ACHN (cell line): ENCODE measurements around the gene PIK3CA.
A peak's percentile ranks its signal among the peaks of the same experiment; 100 is the strongest.
"Not testable (repeated sequence)": the region's sequence is repeated elsewhere in the genome, so short reads cannot be mapped to it uniquely, and the experiment has no call there.

Experiments
- DNase-seq: peaks from one replicate; pipeline ENCODE4 v3.0.0-alpha.2; 2015
- in situ Hi-C: cut with HindIII; loops from 2 replicates; pipeline ENCODE4 v1.10.0; 2017; ENCODE audit warnings: low sequenced_read_pairs, low pct_ligation_motif_present, low pct_unique_long_range_greater_than_20kb

Gene PIK3CA

DNA sequence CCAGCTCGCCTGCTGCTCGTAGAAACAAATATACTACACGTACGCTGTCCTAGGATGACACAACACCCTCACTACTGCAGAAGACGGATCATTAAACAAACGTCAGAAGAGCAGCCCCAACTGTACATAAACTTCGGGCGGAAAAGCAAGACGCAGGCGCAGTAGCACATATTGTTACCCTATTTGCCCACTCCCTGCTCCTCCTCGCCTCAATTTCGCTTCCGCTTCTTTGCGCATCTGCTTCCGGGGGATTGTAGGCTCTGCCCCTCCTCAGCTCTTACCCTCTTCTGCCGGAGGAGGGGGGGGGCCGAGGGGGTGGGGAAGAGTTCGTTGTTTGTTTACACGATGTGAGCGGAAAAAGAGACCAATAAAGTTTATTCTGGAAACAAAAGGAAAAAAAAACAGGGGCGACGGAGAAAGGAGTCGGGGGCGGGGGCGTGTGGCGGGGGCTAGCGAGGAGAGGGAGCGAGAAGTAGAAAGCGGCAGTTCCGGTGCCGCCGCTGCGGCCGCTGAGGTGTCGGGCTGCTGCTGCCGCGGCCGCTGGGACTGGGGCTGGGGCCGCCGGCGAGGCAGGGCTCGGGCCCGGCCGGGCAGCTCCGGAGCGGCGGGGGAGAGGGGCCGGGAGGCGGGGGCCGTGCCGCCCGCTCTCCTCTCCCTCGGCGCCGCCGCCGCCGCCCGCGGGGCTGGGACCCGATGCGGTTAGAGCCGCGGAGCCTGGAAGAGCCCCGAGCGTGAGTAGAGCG is at the start of gene PIK3CA:
Gene PIK3CA (plus strand): TSS at position 485 of the 743 bp plus-strand sequence. CDS start 50,469 bp downstream, outside the sequence.
- peak; percentile 97 for DNase-seq
- in situ Hi-C loops, result no loop called here

DNA sequence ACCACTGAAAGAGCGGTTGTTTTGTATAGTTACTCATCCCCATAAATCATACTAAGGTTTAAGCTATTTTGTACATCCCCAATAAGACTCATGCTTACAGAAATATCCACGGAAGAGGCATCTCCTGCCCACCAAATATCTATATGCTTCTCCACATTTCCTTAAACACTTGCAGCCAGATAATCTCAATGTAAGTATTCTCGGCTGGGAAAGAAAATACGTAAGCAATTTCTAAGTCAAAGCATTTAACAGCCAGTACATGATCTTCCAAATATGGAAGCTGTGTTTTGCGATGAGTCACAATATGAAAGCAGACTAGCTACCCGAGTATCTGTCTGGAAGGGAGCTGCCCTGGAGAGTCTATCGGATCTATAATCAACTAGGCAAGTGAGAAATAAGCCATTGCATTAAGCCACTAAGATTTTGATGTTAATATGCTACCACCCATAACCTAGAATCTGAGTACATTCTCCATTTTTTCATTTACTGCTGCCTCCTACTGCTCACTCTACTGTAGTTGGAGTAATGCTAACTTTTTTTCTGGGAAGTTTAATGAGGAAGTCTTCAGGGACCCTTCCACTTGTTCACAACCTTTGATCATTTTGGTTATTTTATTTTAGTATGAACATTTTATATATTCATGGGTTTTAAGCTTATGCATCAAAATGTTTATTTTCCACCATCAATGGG is 49.6 kb upstream of the PIK3CA start:
- DNase-seq, result no peak
- in situ Hi-C loops, result no loop called here

DNA sequence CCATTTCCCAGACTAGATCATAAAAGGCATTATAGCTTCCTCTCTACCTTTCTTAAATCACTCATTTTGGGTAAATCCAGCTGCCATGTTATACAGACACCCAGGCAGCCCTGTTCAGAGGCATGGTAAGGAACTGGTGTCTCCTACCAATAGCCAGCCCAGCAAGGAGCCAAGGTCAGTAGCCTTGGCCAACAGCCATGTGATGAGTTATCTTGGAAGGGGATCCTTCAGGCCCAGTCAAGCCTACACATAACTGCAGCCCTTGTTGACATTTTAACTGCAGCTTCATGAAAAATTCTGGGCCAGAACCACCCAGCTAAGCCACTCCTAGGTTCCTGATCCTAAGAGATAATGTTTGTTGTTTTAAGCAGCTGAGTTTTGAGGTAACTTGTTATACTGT is 47.5 kb upstream of the PIK3CA start:
- peak; percentile 47 for DNase-seq
- in situ Hi-C loops, result no loop called here

DNA sequence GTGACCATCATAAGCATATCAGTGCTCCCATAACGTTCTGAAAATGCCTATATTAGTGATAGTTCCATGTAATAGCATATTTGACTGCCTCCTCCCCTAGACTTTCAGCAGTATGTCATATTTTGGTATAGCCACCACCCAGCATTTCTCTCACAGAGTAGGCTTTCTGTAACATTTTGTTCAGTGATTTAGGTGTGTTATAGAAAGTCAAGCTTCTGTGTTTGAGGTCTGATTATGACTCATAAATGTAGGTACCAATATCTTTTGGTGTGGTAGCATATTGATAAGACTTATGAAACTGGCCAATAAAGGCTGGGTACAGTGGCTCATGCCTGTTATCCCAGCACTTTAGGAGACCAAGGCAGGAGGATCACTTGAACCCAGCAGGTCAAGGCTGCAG is 42.3 kb upstream of the PIK3CA start:
- in situ Hi-C loops, result no loop called here
- no peak for DNase-seq

DNA sequence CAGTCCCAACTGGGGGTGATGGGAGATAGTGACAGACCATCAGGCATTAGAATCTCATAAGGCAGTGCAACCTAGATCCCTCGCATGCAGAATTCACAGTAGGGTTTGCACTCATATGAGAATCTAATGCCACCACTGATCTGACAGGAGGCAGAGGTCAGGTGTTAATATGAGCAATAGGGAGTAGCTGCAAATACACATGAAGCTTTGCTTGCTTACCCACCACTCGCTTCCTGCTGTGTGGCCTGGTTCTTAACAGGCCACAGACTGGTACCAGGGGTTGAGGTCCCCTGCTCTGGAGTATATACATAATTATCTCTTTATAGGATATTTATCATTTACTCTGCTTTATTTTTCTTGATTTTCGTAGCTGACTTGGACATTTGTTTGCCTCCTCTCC is 40.5 kb upstream of the PIK3CA start:
- in situ Hi-C loops, result no loop called here
- no peak for DNase-seq

DNA sequence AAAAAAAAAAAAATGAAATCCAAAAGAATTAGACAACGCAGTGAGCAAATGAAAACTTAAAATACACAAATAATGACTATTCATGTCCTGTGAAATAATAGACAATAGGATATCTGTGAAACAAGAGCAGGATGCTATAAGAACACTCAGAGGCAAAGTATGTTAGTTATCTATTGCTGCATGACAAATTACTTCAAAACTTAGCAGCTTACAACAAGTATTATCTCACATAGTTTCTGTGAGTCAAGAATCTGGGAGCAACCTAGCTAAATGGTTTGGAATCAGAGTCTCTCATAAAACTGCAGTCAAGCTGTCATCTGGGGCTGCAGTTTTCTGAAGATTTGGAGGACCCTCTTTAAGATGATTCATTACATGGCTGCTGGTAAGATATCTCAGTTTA is 40.1 kb upstream of the PIK3CA start:
- no peak for DNase-seq
- in situ Hi-C loops, result no loop called here

DNA sequence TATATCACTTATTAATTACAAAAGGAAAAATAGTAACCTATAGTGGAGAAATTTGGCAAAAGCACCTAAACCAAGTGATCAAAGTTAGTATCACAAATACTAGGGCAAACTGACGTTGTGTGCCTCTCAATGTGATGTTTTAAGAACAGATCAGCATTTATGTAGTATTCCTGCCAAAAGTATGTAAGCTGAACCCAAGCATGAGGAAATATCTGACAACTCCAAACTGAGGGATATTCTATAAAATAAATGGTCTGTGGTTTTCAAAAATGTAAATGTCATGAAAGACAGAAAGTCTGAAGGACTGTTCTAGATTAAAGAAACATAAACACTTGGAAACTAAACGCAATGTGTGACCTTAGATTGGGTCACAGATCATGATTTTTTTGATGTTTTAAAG is 34.3 kb upstream of the PIK3CA start:
- in situ Hi-C loops, result no loop called here
- no peak for DNase-seq

DNA sequence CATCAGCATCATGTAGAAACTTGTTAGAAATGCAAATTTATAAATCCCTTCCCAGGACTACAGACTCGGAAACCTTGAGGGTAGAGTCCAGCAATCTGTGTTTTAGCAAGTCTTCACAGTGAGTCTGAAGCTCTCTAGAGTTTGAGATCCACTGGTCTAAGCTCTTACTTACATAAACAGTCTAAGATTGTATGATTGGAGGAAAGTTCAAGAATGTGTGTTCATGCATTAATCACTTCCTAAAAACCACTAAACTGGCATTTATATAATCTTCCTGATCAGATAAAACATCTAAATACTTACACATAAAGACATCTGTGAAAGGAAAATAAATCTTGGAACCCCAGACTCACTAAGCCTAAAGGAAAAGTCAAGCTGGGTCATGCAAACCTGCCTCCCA is 32.7 kb upstream of the PIK3CA start:
- in situ Hi-C loops, DNase-seq: not testable (repeated sequence)

DNA sequence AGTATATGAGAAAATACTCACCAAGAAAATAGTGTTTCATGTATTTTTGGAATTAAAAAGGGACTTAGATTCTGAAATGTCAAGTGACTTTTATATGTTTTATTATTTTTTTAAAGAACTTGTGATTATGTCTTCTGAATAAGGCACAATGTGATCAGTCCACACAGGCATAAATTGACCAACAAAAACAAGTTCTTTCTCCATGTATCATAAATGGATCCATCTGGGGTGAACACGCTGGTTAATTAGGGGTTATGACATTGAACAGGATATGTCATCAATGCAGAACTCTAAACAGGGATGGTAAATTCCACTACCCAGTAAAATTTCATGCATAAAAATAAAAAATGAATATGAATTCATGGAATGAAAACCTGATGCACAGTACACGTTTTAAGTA is 31.3 kb upstream of the PIK3CA start:
- in situ Hi-C loops, result no loop called here
- no peak for DNase-seq

DNA sequence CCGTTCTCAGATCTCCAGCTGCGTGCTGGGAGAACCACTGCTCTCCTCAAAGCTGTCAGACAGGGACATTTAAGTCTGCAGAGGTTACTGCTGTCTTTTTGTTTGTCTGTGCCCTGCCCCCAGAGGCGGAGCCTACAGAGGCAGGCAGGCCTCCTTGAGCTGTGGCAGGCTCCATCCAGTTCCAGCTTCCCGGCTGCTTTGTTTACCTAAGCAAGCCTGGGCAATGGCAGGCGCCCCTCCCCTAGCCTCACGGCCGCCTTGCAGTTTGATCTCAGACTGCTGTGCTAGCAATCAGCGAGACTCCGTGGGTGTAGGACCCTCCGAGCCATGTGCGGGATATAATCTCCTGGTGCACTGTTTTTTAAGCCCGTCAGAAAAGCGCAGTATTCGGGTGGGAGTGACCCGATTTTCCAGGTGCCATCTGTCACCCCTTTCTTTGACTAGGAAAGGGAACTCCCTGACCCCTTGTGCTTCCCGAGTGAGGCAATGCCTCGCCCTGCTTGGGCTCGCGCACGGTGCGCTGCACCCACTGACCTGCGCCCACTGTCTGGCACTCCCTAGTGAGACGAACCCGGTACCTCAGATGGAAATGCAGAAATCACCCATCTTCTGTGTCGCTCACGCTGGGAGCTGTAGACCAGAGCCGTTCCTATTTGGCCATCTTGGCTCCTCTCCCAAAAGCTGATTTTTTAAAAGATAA is 15.8 kb upstream of the PIK3CA start:
- in situ Hi-C loops, DNase-seq: not testable (repeated sequence)

DNA sequence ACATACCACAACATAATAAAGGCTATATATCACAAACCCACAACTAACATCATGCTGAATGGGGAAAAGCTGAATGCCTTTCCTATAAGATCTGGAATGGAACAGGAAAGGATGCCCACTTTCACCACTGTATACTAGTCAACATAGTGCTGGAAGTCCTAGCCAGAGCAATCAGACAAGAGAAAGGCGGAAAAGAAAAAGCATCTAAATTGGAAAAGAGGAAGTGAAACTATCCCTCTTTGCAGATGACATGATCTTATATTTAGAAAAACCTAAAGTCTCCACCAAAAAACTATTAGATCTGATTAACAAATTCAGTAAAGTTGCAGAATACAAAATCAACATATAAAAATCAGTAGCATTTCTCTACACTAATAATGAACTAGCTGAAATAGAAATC is 14.6 kb upstream of the PIK3CA start:
- in situ Hi-C loops, result no loop called here
- no peak for DNase-seq

DNA sequence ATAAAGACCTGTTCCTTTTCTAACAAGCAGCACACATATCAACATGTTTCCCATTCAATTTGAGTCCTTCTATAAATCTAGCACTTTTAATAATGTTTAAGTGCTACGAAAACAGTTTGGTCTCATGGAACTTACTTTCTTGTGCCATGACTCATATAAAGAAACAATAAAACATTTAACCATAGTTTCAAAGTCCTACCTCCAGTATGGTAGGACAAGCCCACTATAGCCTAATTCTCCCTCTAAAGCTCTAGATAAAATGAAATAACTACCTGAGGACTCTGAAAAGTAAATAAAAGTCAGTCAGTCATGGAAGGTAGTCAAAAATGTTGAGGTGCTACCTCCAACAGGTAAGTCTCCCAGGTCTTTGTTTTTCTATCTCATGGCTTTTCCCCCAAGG is 12.0 kb upstream of the PIK3CA start:
- in situ Hi-C loops, result no loop called here
- DNase-seq, result no peak

DNA sequence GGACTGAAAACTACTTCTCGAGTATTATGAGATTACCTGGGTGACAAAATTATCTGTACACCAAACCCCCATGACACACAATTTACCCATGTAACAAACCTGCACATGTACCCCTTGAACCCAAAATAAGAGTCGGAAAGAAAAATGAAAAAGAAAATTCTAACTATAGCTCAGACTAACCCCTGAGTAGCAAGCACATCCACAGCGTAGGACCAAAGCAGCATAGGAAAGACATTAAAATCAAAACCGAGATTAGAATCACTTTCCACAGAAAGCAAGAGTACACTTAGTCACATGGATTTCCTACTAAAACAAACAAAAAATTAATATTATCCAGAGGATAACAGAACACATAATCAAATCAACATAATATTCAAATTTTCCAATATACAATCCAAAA is 6.3 kb upstream of the PIK3CA start:
- no peak for DNase-seq
- in situ Hi-C loops, result no loop called here

DNA sequence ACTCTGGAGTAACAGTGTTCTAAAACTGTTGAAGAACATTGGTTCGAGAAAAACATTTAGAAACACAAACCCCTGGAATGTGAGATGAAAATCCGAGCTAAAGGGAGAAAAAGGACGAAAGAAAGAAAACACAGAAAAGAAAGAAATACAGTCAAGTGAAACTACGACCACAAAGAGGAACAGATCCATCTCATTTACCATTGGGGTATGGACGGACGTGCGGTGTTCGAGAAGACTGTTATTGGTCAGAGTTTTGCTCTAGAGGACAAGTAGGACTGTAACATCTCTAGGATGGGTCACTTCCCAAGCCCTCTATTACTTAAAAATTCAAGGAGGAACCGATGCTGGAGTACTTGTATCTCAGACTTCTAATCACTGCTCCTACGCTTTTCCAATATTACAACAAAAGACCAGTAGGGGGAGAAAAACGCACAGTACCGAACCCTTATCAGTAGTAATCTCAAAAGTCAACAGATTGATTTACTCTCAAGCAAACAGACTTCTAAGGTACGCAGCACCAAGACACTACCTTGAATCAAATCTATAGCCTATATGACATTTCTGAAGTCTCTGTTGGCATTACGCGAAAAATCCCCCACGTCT is 1.1 kb upstream of the PIK3CA start:
- DNase-seq, result peak; percentile 67
- in situ Hi-C loops, result no loop called here

DNA sequence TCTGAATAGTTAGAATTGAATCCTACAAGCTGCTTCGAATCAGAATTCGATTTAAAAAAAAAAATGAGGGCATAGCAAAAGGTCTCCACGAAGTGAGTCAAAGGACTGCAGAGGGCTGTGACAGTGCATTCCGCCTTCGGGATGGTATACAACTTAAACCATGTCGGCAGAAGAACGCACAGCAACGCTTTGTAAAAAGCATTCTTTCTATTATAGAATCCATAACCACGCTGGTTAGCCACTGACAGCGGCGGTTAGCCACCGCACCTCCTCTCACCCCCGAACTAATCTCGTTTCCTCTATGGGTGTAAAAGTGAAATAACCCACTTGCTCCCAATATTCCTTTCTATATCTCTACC is 664 bp upstream of the PIK3CA start:
- in situ Hi-C loops, result no loop called here
- no peak for DNase-seq

DNA sequence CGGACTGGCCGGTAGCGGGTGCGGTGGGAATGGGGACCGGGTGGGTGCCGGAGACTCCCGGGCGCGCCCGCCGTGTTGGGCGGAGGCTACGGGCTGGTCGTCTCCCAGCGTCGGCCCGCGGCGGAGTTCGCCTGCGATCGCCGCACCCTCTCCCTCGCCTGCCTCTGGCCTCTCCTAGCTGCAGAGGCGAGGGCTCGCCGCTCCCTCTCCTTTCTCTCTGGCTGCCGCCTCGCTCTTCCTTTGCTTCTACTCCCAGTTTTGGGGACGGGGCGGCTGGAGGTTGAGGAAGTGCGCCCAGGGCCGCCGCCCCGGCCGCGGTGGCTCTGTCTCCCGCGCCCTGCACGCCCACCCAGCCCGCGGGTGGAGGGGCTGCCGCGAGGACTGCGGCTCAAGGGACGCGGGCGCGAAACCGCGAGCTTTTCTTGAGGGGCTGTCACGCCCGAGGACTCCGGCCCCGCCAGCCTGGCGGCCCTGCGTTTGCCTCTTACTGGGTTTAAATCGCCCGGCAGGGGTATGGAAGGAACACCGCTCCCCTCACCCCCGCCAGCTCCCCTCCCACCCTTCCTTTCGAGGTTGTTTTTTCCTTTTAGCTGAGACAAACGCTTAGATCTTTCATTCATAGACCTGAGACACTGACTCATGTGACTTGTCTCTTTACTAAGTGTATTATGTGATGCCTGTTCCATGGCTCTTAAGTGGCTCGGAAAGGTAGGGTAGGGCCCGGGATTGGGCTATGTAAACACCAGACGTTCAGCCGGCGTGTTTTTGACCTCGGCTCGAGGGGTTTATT is 654 bp downstream of the PIK3CA start:
- DNase-seq, result peak; percentile 37
- in situ Hi-C loops, result no loop called here

DNA sequence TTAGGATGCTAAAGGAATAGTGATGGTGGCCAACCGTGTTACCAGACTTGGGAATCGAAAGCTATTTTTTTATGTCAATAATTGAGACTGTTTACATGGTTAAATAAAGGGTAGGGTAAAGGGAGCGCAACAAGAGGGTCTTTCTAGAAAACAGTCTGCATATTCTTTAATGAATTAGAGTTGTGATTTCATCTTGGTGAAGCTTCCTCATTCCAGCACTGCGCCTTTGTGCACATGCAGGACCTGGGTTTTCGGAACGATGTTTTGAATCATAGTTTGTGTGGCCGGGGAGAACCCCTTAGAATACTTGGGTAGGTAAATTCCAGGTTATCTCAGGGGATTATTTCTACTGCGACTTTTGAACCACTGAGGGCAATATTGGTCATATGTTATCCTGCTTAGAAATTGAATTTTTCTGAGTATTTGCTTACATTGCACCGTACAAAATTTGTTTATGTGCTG is 1.3 kb downstream of the PIK3CA start:
- in situ Hi-C loops, result no loop called here
- DNase-seq, result peak; percentile 38

DNA sequence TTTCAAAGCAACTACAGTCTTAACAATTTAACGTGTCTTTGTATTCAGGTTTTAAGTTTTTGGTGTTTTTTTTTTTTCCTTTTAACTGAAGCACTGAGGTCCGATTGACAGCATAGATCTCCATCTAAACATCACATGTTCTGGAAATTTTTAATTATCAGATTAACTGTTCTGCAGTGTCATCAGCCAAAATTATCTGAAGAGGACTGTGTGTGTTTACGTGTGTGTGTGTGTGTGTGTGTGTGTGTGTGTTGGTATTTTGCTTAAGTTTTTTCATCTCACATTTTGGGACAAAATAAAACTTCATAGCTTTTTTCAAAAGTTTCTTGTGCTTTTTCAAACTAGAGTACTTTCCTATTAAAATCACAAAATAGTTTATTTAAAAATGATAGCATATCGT is 1.8 kb downstream of the PIK3CA start:
- in situ Hi-C loops, result no loop called here
- DNase-seq, result no peak

DNA sequence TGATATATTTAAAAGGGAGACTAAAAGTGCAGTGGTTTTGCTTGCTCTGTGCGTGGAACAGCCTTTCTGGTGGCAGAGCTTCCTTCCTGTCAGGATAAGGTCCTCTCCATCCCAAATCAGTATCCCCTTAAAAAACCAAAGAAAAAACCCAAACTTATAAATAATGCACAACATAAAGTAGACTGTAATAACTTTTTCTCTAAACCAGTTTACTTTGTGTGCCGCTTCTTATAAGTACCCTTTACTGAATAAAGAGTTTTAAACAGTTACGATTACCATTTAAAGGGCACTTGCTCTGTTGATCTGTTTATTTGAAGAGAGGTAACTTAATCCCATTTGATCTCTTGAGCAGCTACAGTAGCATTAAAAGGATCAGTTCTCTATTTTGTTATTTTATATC is 2.5 kb downstream of the PIK3CA start:
- in situ Hi-C loops, result no loop called here
- no peak for DNase-seq
